ENCODE measurements around the gene S100A12. TPM values are rescaled to one million over a fixed set of nuclear protein-coding genes. Genes with fewer than 3 reads are reported as not detected.

S100A12 gene
- total and polyA plus RNA-seq, 9 of the 15 experiments (the other 6 are each of a cell fraction or from before 2014, with no cell fraction given) = not detected

DNA sequence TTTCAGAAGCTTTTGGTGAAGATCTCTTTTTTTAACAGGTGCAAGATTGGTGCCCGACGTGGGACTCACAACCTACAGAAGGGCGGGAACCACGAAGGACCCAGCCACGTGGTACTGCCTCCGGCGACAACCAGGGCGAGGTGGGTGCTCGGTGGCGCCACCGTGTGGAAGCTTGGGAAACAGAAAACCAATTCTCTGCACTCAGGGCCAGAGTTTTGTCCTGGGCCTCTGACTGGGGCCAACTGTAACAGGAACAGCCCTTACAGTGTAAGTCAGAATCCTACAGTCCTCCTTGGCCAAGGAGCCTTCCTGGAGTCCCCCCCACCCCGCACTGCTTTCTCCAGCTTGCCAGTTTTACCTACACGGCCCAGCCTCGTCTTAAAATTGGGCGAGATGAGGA lies 29.3 kb upstream of the S100A12 start (continued):
- TF ChIP-seq, protein P1, sequence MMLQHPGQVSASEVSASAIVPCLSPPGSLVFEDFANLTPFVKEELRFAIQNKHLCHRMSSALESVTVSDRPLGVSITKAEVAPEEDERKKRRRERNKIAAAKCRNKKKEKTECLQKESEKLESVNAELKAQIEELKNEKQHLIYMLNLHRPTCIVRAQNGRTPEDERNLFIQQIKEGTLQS (IDR thresholded peaks at IDR 0.05) = no peak
- TF ChIP-seq, protein P1 (CRISPR knock-in tag; conservative IDR thresholded peaks at IDR 0.05) = peak; percentile 69
- TF ChIP-seq ZNF263 (CRISPR knock-in tag; IDR thresholded peaks at IDR 0.05; ENCODE audit: borderline replicate concordance) (peak; percentile 52; the same call in 1 of the 2 replicates), CREB1 (IDR thresholded peaks at IDR 0.05) (no peak), CREB1 (CRISPR knock-in tag; IDR thresholded peaks at IDR 0.05) (peak; percentile 60), ZNF583 (CRISPR knock-in tag; IDR thresholded peaks at IDR 0.05) (no peak), JUN (IDR thresholded peaks at IDR 0.05; ENCODE audit: borderline replicate concordance, low read depth, low read length) (peak; percentile 63; the same call in 1 of the 2 replicates), JUN (CRISPR knock-in tag; IDR thresholded peaks at IDR 0.05; ENCODE audit: borderline replicate concordance) (no peak), POLR2AphosphoS2 (IDR thresholded peaks at IDR 0.05; ENCODE audit: low read length) (no peak), DACH1 (IDR thresholded peaks at IDR 0.05; ENCODE audit: partially characterized antibody) (no peak), TCF7 (IDR thresholded peaks at IDR 0.05; ENCODE audit: borderline replicate concordance) (no peak), ZNF699 (CRISPR knock-in tag; IDR thresholded peaks at IDR 0.05; ENCODE audit: insufficient replicate concordance) (no peak), ZNF766 (CRISPR knock-in tag; conservative IDR thresholded peaks at IDR 0.05) (no peak)
- TF ChIP-seq, protein P2, sequence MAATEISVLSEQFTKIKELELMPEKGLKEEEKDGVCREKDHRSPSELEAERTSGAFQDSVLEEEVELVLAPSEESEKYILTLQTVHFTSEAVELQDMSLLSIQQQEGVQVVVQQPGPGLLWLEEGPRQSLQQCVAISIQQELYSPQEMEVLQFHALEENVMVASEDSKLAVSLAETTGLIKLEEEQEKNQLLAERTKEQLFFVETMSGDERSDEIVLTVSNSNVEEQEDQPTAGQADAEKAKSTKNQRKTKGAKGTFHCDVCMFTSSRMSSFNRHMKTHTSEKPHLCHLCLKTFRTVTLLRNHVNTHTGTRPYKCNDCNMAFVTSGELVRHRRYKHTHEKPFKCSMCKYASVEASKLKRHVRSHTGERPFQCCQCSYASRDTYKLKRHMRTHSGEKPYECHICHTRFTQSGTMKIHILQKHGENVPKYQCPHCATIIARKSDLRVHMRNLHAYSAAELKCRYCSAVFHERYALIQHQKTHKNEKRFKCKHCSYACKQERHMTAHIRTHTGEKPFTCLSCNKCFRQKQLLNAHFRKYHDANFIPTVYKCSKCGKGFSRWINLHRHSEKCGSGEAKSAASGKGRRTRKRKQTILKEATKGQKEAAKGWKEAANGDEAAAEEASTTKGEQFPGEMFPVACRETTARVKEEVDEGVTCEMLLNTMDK (IDR thresholded peaks at IDR 0.05; ENCODE audit: borderline replicate concordance, insufficient read depth, low read depth, low read length, poor library complexity, severe bottlenecking) = peak; percentile 30
- TF ChIP-seq, protein P3, sequence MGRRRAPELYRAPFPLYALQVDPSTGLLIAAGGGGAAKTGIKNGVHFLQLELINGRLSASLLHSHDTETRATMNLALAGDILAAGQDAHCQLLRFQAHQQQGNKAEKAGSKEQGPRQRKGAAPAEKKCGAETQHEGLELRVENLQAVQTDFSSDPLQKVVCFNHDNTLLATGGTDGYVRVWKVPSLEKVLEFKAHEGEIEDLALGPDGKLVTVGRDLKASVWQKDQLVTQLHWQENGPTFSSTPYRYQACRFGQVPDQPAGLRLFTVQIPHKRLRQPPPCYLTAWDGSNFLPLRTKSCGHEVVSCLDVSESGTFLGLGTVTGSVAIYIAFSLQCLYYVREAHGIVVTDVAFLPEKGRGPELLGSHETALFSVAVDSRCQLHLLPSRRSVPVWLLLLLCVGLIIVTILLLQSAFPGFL (CRISPR knock-in tag; IDR thresholded peaks at IDR 0.05) = no peak
- TF ChIP-seq, protein P4, sequence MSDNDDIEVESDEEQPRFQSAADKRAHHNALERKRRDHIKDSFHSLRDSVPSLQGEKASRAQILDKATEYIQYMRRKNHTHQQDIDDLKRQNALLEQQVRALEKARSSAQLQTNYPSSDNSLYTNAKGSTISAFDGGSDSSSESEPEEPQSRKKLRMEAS (CRISPR knock-in tag; IDR thresholded peaks at IDR 0.05) = peak; percentile 98
